ENCODE results near the gene OXCT2. TPM values are rescaled to one million over a fixed set of nuclear protein-coding genes. Genes with fewer than 3 reads are reported as not detected.

OXCT2 gene
- total and polyA plus RNA-seq, 8 donors: 0.55 to 2.3 (median 0.97) TPM

DNA sequence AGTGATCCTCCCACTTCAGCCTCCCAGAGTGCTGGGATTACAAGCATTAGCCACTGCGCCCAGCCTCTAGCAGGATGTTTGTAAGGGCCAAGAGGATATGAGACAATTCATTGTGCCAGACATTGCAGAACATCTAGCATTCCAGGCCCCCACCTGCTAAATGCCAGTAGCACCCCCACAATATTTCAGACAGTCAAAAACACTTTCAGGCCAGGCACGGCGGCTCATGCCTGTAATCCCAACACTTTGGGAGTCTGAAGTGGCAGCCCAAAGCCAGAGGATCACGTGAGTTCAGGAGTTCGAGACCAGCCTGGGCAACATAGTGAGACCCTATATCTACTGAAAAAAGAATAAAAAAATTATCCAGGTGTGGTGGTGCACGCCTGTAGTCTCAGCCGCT, 19.6 kb downstream of the OXCT2 start:
- DNase-seq: no peak
- peaks cover 8 to 82% (median 51%) of the 10 kb centered on the region in 3 donors for H3K36me3 ChIP-seq
- intact Hi-C loops (cut with DNase I): no loop called here

DNA sequence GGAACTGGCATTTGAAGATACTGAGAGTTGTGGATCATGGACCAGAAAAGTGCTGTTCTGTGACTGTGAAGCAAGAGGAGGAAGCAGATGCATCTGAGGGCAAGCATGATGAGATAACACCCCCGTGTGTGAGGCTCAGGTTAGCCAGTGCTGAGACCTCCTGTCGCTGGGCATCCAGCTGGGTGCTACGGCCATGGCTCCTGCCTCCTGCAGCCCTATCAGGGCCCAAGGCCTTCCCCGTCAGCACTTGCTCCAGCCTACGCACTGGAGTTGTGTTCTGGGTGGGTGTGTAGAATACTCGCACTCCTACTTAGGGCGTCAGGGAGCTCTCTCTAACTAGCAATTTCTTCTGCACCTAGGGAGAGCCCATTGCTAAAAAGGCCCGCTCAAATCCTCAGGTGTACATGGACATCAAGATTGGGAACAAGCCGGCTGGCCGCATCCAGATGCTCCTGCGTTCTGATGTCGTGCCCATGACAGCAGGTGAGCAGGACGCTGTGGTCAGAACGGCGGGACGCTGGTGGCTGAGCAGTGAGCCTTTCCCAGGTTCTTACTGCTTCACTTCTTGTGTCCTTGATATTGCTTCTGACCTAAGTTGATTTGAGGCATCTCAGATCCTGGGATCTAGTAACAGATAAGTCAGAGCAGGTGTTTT, 26.0 kb downstream of the OXCT2 start:
- Histone ChIP-seq H3K9me3 (no peaks in the 10 kb centered on the region), H3K27ac (no peak overlapping the region), H3K36me3 (peaks cover 0 to 81% (median 34%) of the 10 kb centered on the region in 3 donors), H3K27me3 (no peaks in the 10 kb centered on the region), H3K4me1 (peaks cover 5 to 8% (median 7%) of the 10 kb centered on the region in 3 donors), H3K4me3 (no peak overlapping the region)
- intact Hi-C loops (cut with DNase I): no loop called here
- DNase-seq (no peak), FAIRE-seq (no peak), ATAC-seq (no peak)
- WGBS, 2 donors: 91% methylated on average over 16 of the region's 16 CpGs
- TF ChIP-seq, protein P1, sequence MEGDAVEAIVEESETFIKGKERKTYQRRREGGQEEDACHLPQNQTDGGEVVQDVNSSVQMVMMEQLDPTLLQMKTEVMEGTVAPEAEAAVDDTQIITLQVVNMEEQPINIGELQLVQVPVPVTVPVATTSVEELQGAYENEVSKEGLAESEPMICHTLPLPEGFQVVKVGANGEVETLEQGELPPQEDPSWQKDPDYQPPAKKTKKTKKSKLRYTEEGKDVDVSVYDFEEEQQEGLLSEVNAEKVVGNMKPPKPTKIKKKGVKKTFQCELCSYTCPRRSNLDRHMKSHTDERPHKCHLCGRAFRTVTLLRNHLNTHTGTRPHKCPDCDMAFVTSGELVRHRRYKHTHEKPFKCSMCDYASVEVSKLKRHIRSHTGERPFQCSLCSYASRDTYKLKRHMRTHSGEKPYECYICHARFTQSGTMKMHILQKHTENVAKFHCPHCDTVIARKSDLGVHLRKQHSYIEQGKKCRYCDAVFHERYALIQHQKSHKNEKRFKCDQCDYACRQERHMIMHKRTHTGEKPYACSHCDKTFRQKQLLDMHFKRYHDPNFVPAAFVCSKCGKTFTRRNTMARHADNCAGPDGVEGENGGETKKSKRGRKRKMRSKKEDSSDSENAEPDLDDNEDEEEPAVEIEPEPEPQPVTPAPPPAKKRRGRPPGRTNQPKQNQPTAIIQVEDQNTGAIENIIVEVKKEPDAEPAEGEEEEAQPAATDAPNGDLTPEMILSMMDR (IDR thresholded peaks at IDR 0.05): no peak

More for the DNA sequence above, 19.6 kb downstream of the OXCT2 start:
- WGBS, 2 donors: 95 to 96% methylated on average over 7 of the region's 7 CpGs
- Histone ChIP-seq H3K4me3 (no peak overlapping the region), H3K9me3 (no peaks in the 10 kb centered on the region), H3K27me3 (no peaks in the 10 kb centered on the region), H3K4me1 (no peaks in the 10 kb centered on the region), H3K27ac (no peak overlapping the region)
- FAIRE-seq: no peak
- TF ChIP-seq, protein P1 (IDR thresholded peaks at IDR 0.05): no peak
- no peak for ATAC-seq

DNA sequence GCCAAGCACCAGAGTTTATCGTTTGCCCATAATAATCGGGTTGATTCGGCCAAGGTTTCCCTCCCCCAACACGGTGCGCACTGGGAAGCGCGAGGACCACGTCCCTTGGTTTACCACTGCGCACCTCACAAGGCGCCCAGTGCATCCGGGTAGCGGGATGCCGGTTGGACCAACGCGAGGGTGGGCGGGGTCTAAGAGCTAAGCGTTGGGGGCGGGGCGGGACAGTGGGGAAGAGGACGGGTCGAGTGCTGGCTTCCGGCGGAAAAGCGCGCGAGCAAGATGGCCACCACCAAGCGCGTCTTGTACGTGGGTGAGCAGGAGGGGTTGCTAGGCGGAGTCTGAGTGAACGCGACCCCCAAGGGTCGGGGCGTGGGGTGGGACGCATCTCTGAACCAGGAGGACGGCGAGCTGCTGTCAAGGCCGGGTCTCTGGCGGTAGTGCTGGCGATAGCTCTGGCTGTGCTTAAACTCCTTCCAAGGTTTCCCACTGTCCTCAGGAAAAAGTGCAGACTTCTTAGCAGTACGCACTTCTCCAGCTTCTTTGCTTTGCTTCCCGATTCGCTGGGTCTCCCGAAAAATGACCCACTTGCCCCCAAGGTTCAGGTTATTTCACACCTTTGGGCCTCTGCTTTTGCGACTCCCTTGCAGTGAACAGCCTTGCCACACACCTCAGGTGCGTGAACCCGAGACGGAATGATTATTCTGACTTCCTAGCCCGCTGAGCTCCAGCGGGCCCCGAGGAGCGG, 32.4 kb downstream of the OXCT2 start, which contains the start of gene PPIE:
TSS of gene PPIE (plus strand) at position 261 of the 745 bp plus-strand sequence. CDS start at position 280, 19 bp downstream.
- peak within 1 kb of the TSS; percentile 38 to 58 (median 48) for H3K27ac ChIP-seq
- no peaks in the 10 kb centered on the region for H3K9me3 ChIP-seq
- H3K4me3 ChIP-seq: peak within 1 kb of the TSS; percentile 46 to 91 (median 84)
- FAIRE-seq (no peak), ATAC-seq (peak; percentile 95 to 99 (median 98)), DNase-seq (peak; percentile 90 to 97 (median 96))
- intact Hi-C loops (cut with DNase I): no loop called here
- TF ChIP-seq, protein P1 (IDR thresholded peaks at IDR 0.05): no peak
- no peaks in the 10 kb centered on the region for H3K27me3 ChIP-seq
- 1% methylated on average over 48 to 52 of the region's 52 CpGs for WGBS, 2 donors
- H3K36me3 ChIP-seq: peaks cover 0 to 24% (median 0%) of the 10 kb centered on the region in 3 donors
- H3K4me1 ChIP-seq: peaks cover 16 to 23% (median 20%) of the 10 kb centered on the region in 3 donors

DNA sequence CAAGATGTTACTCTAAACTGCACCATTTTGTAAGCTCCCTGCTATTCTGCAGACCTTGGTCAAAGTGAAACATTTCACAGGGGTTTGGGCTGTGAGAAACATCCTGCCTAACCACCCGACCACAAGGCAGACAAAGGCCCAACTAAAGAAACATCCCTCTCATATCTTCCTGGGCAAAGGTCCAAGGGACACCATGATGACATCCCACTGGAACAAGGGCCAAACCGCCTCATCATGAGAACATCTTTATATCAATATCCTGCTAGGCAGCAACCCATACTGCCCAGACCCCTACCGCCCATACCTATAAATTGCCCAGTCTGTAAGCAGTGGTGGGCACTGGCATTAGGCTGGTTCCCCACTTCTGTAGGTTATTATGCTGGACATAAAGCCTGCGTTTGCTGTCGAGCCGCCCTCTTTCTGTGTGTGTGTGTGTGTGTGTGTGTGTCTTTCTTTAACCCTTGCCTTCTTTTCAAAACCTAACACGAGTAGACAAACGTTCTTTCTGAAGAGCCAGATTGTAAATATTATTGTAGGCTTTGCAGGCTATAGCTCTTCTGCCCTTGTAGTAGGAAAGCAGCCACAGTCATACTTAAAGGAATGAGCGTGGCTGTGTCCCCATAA, 33.5 kb downstream of the OXCT2 start:
- DNase-seq (no peak), ATAC-seq (no peak), FAIRE-seq (no peak)
- H3K27ac ChIP-seq: no peak overlapping the region
- TF ChIP-seq, protein P1 (IDR thresholded peaks at IDR 0.05): no peak
- no peaks in the 10 kb centered on the region for H3K9me3 ChIP-seq
- H3K36me3 ChIP-seq: peaks cover 0 to 13% (median 0%) of the 10 kb centered on the region in 3 donors
- H3K4me1 ChIP-seq: peaks cover 19 to 26% (median 23%) of the 10 kb centered on the region in 3 donors
- H3K4me3 ChIP-seq: no peak overlapping the region
- WGBS, 2 donors: 83 to 84% methylated on average over 9 of the region's 9 CpGs
- H3K27me3 ChIP-seq: no peaks in the 10 kb centered on the region
- intact Hi-C loops (cut with DNase I): no loop called here

Measured in pancreas (tissue), 10 donors.